Measurements from ENCODE around the gene TH.

TH gene

DNA sequence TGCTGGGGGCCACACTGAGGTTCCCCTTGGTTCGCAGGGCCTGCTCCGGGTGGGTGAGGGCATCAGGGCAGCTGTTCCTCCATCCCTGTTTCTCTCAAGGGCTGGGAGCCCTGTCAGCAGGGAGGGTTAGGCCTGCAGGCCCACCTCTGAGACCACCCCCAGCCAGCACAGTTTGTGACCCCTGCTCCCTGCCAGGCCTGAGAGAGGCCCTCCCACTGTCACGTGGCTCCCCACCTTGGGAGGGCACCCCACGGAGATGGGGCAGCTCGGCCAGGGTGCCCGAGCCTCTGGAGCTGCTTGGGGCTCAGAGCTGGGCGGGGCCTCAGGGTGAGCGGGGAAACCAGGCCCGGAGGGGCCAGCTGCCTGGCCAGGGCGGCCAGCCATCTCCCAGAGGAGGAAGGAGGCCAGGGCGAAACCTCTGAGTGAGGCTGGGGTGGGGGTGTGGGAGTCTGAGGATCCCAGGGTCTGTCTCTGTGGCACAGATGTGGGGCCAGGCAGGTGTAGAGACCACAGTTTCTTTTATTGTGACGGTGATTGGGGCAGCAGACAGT, 8.1 kb downstream of the TH start:
- FAIRE-seq (no peak), DNase-seq (ENCODE audit: insufficient read length, low spot score) (no peak)

DNA sequence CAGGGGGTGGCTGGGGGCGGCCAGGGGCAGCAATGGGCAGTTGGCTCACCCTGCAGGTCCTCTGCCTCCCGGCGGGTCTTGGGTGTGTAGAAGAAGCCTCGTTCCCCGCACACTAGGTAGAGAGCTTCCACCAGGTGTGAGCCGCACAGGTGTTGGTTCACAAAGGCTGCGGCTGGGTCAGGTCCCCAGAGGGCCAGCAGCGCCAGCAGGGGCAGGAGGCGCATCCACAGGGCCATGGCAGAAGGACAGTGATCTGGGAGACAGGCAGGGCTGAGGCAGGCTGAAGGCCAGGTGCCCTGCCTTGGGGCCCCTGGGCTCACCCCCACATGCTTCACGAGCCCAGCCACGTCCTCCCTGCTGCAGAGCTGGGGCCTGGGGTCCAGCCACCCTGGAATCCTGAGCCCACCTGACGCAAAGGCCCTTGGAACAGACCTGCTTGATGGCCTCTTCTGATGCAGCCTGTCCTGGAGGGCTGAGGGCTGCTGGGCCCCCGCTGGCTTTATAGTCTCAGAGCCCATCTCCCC, 10.8 kb downstream of the TH start, which contains the start of gene INS:
Gene INS (minus strand): TSS at position 474 of the 524 bp plus-strand sequence. CDS start 238 bp downstream, at position 236.
- DNase-seq (ENCODE audit: insufficient read length, low spot score) (no peak), FAIRE-seq (no peak)

DNA sequence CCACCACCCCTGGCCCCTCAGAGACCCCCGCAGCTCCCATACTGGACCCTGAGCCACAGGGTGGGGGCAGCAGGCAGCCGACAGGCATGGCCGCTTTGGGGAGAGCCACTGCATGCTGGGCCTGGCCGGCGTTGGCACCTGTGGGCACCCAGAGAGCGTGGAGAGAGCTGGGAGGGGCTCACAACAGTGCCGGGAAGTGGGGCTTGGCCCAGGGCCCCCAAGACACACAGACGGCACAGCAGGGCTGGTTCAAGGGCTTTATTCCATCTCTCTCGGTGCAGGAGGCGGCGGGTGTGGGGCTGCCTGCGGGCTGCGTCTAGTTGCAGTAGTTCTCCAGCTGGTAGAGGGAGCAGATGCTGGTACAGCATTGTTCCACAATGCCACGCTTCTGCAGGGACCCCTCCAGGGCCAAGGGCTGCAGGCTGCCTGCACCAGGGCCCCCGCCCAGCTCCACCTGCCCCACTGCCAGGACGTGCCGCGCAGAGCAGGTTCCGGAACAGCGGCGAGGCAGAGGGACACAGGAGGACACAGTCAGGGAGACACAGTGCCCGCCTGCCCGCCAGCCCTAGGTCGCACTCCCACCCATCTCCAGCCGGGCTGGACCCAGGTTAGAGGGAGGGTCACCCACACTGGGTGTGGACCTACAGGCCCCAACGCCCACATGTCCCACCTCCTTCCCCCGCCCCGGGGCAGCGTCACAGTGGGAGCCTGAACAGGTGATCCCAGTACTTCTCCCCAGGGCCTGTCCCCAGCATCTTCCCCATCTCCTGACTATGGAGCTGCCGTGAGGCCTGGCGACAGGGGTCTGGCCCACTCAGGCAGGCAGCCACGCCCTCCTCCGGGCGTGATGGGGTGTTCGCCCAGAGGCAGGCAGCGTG, 11.8 kb downstream of the TH start:
- DNase-seq (ENCODE audit: insufficient read length, low spot score), result no peak
- FAIRE-seq, result no peak

DNA sequence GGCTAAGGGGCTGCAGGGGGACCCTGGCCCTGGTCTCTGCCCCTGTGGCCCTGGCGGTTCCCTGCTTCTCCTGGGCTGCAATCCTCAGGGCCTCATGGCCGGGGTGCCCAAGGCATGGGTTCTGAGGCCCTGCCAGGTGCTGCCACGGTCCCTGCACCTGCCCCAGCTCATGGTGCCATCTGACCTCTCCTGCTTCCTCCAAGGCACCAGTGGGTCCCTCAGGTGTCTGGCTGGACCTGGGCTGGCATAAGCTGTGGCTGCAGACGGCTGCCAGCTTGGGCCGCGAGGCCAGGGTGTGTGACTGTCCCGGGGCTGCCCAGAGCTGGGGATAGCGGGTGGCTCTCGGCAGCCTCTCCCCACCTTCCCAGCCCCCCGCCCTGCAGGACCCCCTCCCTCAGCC, 12.6 kb downstream of the TH start:
- no peak for FAIRE-seq
- DNase-seq (ENCODE audit: insufficient read length, low spot score), result no peak

DNA sequence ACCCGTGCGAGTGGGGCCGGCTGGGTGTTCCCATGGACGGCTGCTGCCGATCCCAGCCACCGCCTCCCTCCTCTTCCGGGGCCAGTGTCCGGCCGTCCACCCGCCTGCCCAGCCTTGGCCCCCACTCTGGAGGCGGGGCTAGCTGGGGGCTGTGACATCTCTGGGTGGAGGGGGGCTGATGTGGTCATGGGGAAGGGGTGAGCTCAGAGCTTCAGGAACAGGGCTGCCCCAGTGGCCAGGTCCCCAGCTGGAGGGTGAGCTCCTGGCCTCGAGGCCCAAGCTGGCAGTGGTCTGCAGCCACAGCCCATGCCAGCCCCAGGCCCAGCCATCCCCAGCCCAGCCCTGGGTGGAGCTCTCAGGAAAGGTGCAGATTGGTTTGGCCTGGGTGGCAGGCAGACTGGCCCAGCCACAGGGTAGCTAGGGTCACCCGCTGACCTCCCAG, 13.3 kb downstream of the TH start:
- no peak for FAIRE-seq

DNA sequence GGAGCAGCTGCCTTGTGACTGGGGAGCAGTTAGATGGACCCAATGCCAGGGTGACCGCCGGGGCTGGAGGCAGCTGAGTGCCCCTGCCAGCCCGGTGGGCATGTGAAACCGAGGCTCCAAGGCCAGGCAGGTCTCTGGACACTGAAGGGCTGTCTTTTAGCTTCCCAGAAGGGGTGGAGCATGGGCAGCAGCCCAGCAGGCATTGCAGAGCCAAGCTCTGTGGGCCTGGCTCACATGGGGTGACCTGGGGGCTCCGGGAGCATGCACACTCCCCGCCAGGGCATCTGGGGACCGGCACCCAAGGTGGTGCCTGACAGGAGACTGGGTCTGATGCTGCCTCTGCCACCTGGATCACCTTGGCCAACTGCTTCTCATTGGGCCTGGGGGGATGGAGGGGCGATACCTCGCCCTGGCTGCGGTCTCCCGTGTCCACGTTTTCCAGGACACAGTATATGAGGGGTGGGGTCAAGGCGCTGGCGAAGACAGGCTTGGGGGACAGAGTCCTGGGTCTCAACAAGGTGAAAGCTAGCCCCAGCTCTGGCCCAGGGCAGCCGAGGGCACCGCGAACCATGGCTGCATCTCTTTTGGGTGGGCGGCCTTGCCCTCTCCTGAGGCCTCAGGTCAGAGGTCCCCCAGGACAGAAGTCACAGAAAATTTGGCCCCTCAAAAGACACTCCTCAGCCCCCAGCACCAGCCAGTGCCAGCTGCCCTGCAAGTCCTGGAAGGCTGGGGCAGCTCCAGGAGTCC, 14.1 kb downstream of the TH start:
- FAIRE-seq (no peak), DNase-seq (ENCODE audit: insufficient read length, low spot score) (no peak)

More for the DNA sequence above, 13.3 kb downstream of the TH start:
- DNase-seq (ENCODE audit: insufficient read length, low spot score), result no peak

DNA sequence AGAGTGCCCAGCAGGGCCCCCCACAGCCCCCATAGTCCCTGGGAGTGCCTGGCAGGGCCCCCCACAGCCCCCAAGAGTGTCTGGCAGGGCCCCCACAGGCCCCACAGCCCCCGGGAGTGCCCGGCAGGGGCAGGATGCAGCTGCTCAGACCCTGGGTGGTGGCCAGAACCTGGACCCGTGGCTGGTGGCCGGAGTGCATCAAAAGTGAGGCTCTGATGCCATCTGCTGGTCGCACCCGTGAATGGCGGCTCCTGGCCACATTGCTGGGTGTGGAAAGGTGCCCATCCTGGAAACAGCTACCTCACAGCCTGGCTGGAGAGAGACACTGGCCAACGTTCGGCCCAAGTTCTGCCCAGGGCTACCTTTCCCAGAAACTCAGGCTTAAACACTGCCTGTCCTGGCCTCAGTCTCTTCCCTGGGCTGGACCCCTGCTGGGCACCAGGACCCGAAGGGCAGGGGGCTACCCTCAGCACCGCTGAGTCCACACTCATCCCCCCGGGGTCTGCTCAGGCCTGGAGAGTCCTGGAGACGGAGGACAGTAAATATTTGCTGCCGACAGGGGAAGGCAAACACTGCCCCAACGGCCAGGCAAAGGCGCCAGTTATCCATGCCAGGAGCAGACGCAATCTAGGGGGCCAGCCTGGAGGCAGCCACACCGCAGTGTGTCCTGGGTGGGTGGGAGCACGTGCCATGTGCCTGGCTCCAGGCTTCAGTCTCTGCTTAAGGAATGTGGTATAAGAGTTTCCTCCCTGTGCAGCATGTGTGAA, 15.0 kb downstream of the TH start:
- FAIRE-seq (peak; percentile 89), DNase-seq (ENCODE audit: insufficient read length, low spot score) (peak; percentile 85)

DNA sequence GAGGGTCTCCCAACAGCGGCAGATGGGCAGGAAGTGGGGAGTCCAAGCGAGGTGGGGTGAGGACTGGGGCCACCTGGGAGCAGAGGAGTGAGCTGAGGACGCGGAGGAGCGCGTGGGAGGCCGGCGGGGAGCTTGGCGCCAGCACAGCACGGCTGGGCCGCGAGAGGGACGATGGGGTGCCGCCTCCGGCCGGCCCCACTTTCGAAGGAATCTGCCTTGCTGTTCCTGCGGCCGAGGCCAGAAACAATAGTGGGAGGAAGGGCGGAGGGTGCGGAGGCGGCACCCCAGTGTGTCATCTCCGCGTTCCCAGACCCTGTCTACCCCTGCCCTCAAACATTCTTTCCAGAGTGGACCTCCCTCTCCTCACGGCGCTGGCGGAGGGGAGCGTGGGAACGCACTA, 16.1 kb downstream of the TH start:
- DNase-seq (ENCODE audit: insufficient read length, low spot score), result no peak
- FAIRE-seq, result no peak

DNA sequence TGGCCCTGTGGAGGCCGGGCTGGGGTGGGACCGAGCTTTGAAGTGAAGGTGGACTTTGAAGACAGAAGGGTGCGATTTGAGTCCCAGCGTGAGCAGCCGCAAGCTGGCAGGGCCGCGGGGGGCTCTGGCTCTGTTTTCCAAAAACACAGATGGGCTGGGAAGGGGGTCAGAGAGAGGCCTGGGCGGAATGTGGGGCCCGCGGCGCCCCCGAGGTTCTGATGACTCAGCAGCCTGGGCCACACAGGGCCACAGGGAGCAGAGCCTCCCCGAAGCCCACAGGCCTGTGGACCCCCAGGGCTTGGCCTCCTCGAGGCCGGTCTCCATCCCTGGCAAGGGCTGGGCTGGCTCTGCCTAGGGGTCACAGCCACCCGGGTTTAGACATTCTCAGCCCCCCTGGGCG, 16.7 kb downstream of the TH start:
- no peak for FAIRE-seq

DNA sequence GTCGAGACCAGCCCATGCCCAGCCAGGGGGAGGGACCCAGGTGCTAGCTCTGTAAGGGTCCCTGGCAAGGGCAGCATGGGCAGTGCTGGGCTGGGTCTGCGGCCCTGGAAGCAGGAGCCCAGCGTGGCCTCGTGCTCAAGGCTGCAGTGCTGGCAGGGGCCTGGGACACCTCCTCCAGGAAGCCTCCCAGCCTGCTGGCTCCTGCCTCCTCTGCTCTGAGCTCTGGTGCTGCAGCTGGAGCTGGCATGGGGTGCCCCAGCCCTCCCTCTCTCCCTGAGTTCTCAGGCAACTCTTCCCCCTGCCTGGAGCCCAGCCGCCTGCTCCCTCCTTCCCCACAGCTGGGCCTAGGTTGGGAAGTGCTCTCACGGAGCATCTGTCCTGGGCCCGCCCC, 17.4 kb downstream of the TH start:
- no peak for FAIRE-seq
- DNase-seq (ENCODE audit: insufficient read length, low spot score), result no peak

More for the DNA sequence above, 16.7 kb downstream of the TH start:
- DNase-seq (ENCODE audit: insufficient read length, low spot score), result no peak

DNA sequence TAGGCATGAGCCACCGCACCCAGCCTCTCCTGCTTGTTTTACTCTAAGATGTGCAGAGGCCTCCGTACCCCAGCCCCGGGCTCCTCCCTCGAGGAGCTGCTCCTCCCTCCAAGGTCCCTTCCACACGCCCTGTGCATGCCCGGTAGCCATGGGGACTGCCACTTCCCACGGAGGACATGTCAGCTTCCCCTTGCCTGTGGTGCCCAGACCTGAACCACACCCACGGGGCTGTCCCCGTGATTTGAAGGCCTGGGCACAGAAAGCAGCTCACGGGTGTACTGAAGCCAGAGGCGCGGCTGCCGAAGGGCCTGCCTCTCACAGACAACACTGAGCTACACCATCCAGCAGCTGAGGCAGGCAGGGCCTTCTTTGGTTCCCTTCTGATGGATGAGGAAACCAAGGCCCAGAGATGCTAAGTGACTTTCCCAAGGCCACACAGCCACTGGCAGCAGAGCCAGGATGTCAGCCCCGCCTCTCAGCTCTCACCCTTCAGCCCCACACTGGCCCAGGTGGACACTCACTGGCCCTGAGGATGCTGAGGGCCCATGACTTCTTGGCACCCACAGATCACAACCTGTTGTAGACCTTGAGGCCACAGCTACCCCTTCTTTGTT, 17.9 kb downstream of the TH start:
- FAIRE-seq (no peak), DNase-seq (ENCODE audit: insufficient read length, low spot score) (no peak)

DNA sequence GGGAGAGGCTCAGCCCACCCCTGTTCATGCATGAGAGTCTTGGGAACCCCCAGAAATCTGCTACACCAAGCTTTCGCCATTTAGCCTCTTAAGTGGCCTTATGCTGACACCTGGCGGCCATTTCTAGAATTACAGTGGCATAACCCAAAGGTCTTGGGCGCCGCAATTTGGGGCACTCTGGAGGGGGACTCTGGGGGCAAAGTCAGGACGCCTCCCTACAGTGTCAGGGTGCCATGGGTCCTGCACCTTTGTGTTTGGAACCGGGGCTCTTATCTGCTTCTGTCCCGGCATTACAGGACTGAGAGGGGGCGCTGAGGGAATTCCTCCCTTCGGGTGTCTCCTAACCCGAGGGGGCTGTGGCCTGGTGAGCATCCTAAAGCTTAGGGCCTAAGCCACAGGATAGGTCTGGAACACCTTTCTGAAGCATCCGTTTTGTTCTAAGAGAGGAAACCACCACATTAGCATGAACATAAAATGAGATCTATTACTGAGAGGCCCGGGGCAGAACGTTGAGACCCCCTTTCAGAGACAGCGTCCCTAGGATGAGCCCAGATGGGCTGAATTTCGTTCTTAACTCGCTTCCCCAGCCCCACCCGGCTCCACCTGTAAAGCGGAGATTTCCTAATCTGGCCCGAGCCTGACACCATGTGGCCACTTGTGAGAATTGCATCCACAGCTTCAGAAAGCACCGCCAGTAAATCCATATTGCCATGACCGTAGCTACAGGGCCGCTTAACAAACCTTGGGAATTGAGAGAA, 19.9 kb downstream of the TH start:
- DNase-seq (ENCODE audit: insufficient read length, low spot score), result peak; percentile 83
- FAIRE-seq, result no peak

DNA sequence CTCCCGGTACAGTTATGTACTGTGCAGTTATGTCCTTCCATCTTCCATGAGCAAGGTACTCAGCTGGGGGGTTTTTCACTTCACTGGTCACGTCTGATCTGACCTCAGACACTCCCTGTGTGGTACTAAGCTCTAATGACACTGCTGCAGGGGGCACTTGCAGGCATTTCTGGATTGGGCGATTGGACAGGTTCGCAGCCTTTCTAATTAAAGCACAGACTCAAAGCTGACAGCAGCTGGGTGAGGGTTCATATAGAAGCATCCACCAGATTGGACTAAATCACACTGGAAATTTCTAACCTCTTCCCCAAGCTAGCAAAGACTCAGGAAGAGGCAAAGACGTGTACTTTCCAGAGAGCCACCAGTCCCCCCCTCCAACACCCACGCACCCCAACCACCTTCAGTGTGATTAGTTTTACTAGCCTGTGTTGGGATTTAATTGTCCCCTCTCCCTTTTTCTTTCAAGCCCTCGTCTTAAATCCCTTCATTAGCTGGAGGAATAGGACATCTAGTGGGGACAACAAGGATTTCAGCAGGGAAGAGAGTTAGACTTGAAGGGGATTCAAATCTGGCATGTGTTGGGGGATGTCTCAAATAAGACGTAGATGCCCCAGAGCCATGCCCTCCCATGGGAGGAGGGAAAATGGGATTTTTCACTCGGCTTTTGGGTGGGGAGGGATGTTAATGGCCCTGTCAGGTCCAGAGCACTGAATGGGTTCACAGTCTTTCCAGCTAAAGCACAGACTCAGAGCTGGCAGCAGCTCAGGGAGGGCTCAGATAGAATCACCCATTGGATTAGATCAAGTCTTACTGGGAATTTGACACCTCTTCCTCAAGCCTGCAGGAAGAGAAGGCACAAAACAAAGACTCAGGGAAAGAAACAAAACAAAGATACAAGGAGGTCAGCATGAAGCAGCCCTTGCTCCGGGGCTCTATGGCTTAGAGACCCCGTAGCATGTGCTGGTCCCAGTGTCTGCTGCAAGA, 21.5 kb downstream of the TH start:
- DNase-seq (ENCODE audit: insufficient read length, low spot score), result no peak
- no peak for FAIRE-seq

DNA sequence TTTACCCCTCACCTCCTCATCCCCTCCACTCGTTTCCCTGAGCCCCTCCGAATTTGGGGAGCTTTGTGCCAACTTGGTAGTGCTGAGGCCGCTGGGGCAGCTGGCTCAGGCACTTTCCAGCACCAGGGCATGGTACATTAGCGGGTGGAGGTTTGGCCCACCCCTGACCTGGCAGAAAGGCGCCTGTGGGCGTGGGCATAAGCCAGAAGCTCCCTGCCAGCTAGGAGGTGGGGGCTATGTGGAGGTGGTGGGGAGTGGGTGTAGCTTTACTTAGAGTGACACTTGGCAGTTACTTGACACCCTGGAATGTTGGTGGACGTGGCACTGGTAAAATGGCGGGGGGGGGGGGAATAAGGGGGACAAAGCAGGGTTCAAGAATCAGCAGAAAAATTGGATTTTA, 22.2 kb downstream of the TH start:
- DNase-seq (ENCODE audit: insufficient read length, low spot score), result no peak
- FAIRE-seq, result no peak

DNA sequence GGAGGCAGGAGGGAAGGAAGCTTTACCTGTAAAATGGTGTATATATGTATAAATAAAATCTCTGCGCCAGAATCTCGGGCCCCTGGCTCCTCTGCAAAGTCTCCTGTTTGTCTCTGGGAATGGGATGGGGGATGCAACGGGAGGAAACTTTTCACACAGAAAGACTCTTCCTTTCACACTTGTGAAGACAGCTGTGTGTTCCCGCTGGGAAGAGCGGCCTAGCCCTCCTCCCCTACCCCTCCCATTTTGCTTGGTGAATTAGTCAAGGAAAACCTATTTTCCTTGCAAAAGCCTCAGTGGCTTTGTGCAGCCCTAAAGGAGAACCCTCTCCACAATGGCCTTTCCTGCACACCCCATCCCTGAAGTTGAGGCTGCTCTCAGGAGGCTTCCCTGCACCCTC, 23.0 kb downstream of the TH start:
- DNase-seq (ENCODE audit: insufficient read length, low spot score), result no peak

DNA sequence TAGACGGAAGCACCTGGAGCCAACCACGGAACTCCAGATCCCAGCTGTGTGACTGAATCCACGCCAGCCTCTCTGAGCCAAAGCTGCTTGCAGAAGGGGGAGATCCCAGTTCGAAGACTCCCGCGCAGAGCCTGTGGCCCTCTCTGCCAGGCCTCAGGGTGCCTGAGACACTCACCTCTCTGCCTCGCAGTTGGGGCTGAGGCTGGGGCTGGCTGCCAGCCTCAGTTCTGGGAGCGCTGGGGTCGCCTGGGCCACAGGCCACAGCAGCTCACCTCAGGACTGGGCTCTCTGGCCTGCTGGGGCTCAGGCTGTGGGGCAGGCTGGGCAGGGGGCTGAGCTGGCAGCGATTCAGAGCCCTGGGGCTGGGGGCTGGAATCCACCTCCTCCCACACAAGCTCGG, 24.2 kb downstream of the TH start:
- FAIRE-seq (no peak), DNase-seq (ENCODE audit: insufficient read length, low spot score) (no peak)

More for the DNA sequence above, 23.0 kb downstream of the TH start:
- FAIRE-seq, result no peak

DNA sequence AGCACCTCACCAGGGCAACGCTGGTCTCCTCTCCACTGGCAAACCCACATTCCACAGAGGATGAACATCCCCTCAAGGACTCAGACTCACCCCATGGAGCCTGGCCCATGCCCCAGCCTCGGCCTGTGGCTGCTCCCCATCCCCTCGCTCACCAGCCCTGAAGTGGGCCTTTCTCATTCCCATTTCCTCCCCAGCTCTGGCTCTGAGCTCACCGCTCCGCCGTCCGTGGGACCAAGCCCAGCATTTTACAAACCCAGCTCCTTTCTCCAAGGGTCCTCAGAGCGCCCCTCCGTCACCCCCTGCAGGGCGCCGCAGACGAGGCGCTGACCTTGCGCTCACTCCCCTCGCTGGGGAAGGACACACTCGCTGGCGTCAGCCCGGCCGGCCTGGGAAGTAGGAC, 25.6 kb downstream of the TH start:
- no peak for FAIRE-seq
- DNase-seq (ENCODE audit: insufficient read length, low spot score), result no peak

DNA sequence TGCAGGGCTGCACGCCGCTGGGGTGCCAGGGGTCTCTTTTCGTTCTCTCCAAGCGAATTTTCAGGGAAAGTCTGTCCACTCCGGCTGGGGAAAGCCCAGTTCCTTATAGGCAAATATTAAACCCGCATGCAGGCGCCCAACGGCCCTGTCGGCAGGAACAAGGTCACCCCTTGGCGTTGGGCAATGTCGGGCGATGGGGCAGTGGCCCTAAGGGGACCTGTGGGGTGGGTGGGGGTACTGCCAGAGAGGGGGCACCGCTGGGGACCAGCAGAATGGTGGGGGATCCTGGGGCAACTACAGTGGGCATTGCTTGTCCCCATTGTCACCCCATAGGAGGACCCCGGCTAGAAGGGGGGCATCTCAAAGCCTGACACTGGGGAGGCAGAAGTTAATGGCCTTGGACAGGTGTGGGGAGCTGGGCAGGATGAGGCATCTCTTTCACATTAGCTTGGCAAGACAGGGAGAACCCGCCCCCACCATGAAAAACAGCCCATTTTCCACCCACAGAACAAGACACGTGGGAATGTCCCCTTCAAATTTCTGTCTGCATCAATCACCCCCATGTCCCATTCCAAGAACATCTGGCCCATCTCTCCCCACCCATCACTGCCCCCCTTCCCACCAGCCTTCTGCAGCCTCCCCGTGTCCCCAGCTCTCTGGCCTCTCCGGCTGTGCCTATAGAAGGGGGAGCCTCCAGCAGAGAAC, 26.9 kb downstream of the TH start:
- no peak for FAIRE-seq
- no peak for DNase-seq (ENCODE audit: insufficient read length, low spot score)
